Retinal pigment epithelial cell (primary cell): ENCODE measurements around the gene NSFL1C.

Source experiments
- DNase-seq: peaks from one replicate; pipeline ENCODE4 v3.0.0-alpha.2; 2010; ENCODE audit warnings: low read depth
- H3K4me3 ChIP-seq: 2 replicates; pipeline ENCODE4 v1.5.1; 2011; ENCODE audit warnings: mild to moderate bottlenecking, low read length, control low read depth, moderate library complexity
- CTCF ChIP-seq: conservative IDR thresholded peaks from 2 replicates; pipeline ENCODE4 v1.5.1; 2011; ENCODE audit warnings: low read depth, low read length, control low read depth, inconsistent platforms

Gene NSFL1C

GRCh38 chr20:1417790-1418189 is 48.9 kb downstream of the NSFL1C start:
- H3K4me3 ChIP-seq = no peak overlapping the region
- no peak for DNase-seq
- TF ChIP-seq CTCF = no peak

GRCh38 chr20:1417273-1417672 is 49.4 kb downstream of the NSFL1C start:
- peak; percentile 69 for DNase-seq
- no peak overlapping the region for H3K4me3 ChIP-seq
- no peak for TF ChIP-seq CTCF

DNA sequence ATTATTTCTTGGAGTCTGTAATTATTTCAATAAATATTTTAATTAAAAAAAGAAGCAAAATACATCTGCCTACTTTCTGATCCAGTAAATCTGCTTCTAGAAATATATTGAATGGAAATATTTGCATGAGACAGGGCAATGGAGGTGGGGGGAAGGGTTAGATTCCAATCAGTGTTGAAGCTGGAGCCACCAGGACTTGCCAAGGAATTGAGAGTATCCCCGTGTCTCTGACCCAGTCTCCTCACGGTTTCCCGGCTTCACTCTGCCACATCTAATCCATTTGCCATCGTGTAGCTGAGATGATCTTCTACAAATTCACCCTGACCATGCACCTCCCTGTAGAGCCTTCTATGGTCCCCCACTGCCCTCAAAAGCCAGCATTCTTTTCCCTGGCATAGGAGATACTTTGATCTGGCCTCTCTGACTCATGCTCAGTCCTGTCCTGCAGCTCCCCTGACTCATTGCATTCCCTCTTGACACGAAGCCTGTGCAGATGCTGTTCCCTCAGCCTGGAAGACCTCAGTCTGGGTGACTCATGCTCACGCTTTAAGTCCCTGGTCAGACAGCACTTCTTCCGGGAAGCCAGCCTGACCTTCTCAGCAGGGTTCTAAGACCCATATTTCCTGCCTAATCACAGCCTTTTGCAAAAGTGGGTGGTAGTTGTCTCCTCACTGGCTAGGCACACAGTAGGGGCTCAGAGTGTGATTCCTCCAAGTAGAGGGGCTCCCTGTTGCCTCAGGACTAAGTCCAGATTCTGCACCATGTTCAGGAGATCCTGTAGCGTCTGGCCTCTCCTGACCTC is 50.8 kb downstream of the NSFL1C start:
- TF ChIP-seq CTCF = no peak
- H3K4me3 ChIP-seq = no peak overlapping the region
- peak; percentile 97 for DNase-seq

- no peak overlapping the region for H3K4me3 ChIP-seq
- no peak for TF ChIP-seq CTCF
- no peak for DNase-seq
These were observed 51.7 kb downstream of the NSFL1C start for GRCh38 chr20:1414982-1415381.

GRCh38 chr20:1405801-1406200 is 60.8 kb downstream of the NSFL1C start:
- no peak for DNase-seq
- TF ChIP-seq CTCF = no peak

GRCh38 chr20:1403624-1404023 is 63.0 kb downstream of the NSFL1C start:
- no peak for DNase-seq
- H3K4me3 ChIP-seq = no peak overlapping the region
- no peak for TF ChIP-seq CTCF

More at GRCh38 chr20:1405801-1406200, 60.8 kb downstream of the NSFL1C start:
- no peak overlapping the region for H3K4me3 ChIP-seq

DNA sequence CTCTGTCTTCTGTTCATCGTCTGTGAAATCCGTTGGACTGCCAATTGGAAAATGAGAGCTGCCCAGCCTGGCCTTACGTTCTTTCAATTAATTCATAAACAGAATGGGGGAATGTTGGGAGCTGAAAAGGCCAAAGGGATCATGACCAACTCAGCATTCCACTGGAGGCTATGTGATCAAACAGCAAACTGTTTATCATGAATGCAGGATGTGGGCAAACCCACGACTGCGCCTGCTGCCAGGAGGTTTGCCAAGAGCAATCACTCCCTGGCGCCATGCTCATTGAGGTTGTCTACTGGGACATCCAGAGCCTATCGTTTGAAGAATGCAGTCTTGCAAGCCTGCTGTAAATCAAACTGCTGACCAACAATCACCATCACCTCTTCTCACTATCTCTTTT is 64.5 kb downstream of the NSFL1C start:
- no peak for DNase-seq
- TF ChIP-seq CTCF = no peak
- no peak overlapping the region for H3K4me3 ChIP-seq
